ENCODE results near the gene ADAMTSL3. TPM values are rescaled to one million over a fixed set of nuclear protein-coding genes. Genes with fewer than 3 reads are reported as not detected.

The ADAMTSL3 gene
- total and polyA plus RNA-seq, 2 of the 8 experiments (the other 6 are each of a cell fraction or from before 2014, with no cell fraction given): 0.35 to 1.4 TPM

DNA sequence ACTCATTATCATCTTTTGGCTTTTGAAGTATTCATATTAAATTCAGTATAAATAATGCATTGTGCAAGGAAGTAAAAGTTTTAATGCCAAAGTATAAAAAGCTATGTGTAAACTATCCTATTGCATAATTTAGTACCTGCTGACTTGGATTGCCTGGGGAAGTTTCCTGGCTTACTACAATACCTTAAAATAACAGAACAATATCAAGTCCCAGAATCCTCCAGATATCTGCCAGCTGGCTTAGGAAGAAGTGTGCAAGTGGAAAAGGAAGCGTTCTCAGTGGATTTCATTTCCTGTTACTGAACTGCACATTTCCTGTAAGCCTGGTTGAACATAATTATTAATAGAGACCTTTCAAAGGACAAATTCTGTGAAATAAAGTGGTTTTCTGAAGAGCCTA is 236.7 kb downstream of the ADAMTSL3 start:
- Histone ChIP-seq H3K56ac (replicated peaks; ENCODE audit: insufficient read length, low read depth, low read length) (no peak overlapping the region), H3K23me2 (ENCODE audit: low read depth, low read length) (no peaks in the 10 kb centered on the region), H3K4me2 (ENCODE audit: insufficient read depth in 1 of 2, low read depth in 2 of 2, low read length in 2 of 2) (no peak overlapping the region), H3K79me2 (ENCODE audit: control insufficient read depth in 1 of 2, insufficient read depth in 2 of 2, low read length in 2 of 2) (no peaks in the 10 kb centered on the region), H3K18ac (ENCODE audit: extremely low read depth, low read length) (no peak overlapping the region), H2BK12ac (ENCODE audit: low read depth, low read length) (no peak overlapping the region), H3K27ac (ENCODE audit: low read depth, low read length) (no peak overlapping the region), H2BK20ac (ENCODE audit: low read length) (no peak overlapping the region), H3K9ac (replicated peaks in 1 of 4; ENCODE audit: extremely low read depth in 1 of 4, low read depth in 3 of 4, low read length in 3 of 4) (no peak overlapping the region), H2AFZ (ENCODE audit: low read length) (no peak overlapping the region), H4K91ac (replicated peaks; ENCODE audit: insufficient read length, low read length) (no peak overlapping the region), H4K8ac (ENCODE audit: extremely low read depth, insufficient read depth, low read length) (no peak overlapping the region), H3K23ac (ENCODE audit: insufficient read length) (no peak overlapping the region), H3K79me1 (ENCODE audit: low read depth, low read length) (no peaks in the 10 kb centered on the region), H3K4ac (replicated peaks; ENCODE audit: insufficient read length, low read depth, low read length) (no peak overlapping the region), H2BK15ac (ENCODE audit: low read length) (no peak overlapping the region), H4K20me1 (replicated peaks in 1 of 2; ENCODE audit: control insufficient read depth in 1 of 2, insufficient read depth in 2 of 2, low read length in 2 of 2) (no peaks in the 10 kb centered on the region), H2BK5ac (ENCODE audit: low read depth, low read length) (no peak overlapping the region), H3K4me3 (ENCODE audit: extremely low read depth in 1 of 4, insufficient read depth in 2 of 4, low read depth in 3 of 4, low read length in 4 of 4) (no peak overlapping the region), H2AK5ac (ENCODE audit: low read depth, low read length) (no peak overlapping the region), H3K36me3 (ENCODE audit: control insufficient read depth in 2 of 4, insufficient read depth in 4 of 4, low read length in 3 of 4) (no peaks in the 10 kb centered on the region), H3K27me3 (replicated peaks in 1 of 4; ENCODE audit: control insufficient read depth in 3 of 4, extremely low read depth in 1 of 4, insufficient read depth in 3 of 4, low read length in 3 of 4) (no peaks in the 10 kb centered on the region), H3K14ac (ENCODE audit: insufficient read length) (no peak overlapping the region), H3K4me1 (replicated peaks in 1 of 4; ENCODE audit: control insufficient read depth in 3 of 4, insufficient read depth in 4 of 4, low read length in 3 of 4) (no peaks in the 10 kb centered on the region), H3K9me3 (ENCODE audit: insufficient read depth in 2 of 2, low read depth in 1 of 2, low read length in 1 of 2) (no peaks in the 10 kb centered on the region), H2BK120ac (replicated peaks; ENCODE audit: low read depth, low read length) (no peak overlapping the region), H4K5ac (ENCODE audit: insufficient read length, low read depth, low read length) (no peak overlapping the region)
- FAIRE-seq: no peak
- WGBS, 2 experiments (ENCODE audit: extremely low coverage in 1 of 2, insufficient coverage in 1 of 2, insufficient read length in 1 of 2, insufficient replicate concordance in 2 of 2, low coverage in 1 of 2, low lambda C conversion rate in 2 of 2, missing lambda C conversion rate in 1 of 2): 75% methylated on average over 1 of the region's 1 CpG; no CpG with 5 or more reads in 1 of the 2 experiments
- POLR2A ChIA-PET (ENCODE audit: partially characterized antibody): no interaction called here
- CTCF ChIA-PET (ENCODE audit: partially characterized antibody): interaction anchor here (0.7 to 1.2 kb wide), 2 partner anchors 35 to 454 kb away, joined by 3 to 10 read pairs; no protein-coding TSS in a partner anchor
- DNase-seq (ENCODE audit: low read depth in 1 of 2, low spot score in 2 of 2): no peak
- TF ChIP-seq SUZ12 (IDR thresholded peaks at IDR 0.05; ENCODE audit: low read length): no peak
- TF ChIP-seq POLR2A (IDR thresholded peaks at IDR 0.05; ENCODE audit: control extremely low read depth in 1 of 2, low read depth in 2 of 2, low read length in 2 of 2): no peak
- TF ChIP-seq EZH2 (IDR thresholded peaks at IDR 0.05; ENCODE audit: low read depth, low read length, severe bottlenecking): no peak
- TF ChIP-seq ATF3 (IDR thresholded peaks at IDR 0.05; ENCODE audit: insufficient read depth, low read depth, low read length): no peak
- TF ChIP-seq CBX5 (IDR thresholded peaks at IDR 0.05; ENCODE audit: low read depth, low read length): no peak
- no peak for TF ChIP-seq HDAC2 (IDR thresholded peaks at IDR 0.05; ENCODE audit: borderline replicate concordance in 1 of 2, low read depth in 2 of 2, low read length in 2 of 2)
- no peak for TF ChIP-seq SP2 (IDR thresholded peaks at IDR 0.05; ENCODE audit: low read length)
- no peak for TF ChIP-seq EP300 (IDR thresholded peaks at IDR 0.05; ENCODE audit: borderline replicate concordance in 1 of 2, low read depth in 2 of 2, low read length in 2 of 2)
- no peak for TF ChIP-seq MAX (IDR thresholded peaks at IDR 0.05)
- TF ChIP-seq TCF12 (IDR thresholded peaks at IDR 0.05; ENCODE audit: low read depth, low read length): no peak
- TF ChIP-seq SRF (IDR thresholded peaks at IDR 0.05; ENCODE audit: low read depth, low read length): no peak
- TF ChIP-seq NRF1 (IDR thresholded peaks at IDR 0.05; ENCODE audit: low read depth, low read length): no peak
- TF ChIP-seq KDM5A (IDR thresholded peaks at IDR 0.05; ENCODE audit: low read length): no peak
- TF ChIP-seq BRCA1 (IDR thresholded peaks at IDR 0.05; ENCODE audit: low read depth, low read length): no peak
